Lung (tissue), 12 donors: ENCODE measurements around the gene SAMD11. TPM values are rescaled to one million over a fixed set of nuclear protein-coding genes. Genes with fewer than 3 reads are reported as not detected.

Experiments
- ATAC-seq: fragments of 200-7000 bp; cut with Tn5 transposase; one replicate; pipeline ENCODE4 v1.9.1; 2020; ENCODE audit warnings: moderate number of reproducible peaks; ENCODE audit not compliant: insufficient read depth, low FRiP score
- DNase-seq, 3 donors: peaks; one replicate each; pipeline ENCODE4 v3.0.0-alpha.2; 2013 to 2017
- H3K27ac ChIP-seq, 2 donors: one replicate each; pipeline ENCODE4 v1.5.1; 2013; ENCODE audit warnings: mild to moderate bottlenecking in 2 of 2, moderate library complexity in 2 of 2, control low read depth in 1 of 2, inconsistent platforms in 1 of 2, low read depth in 1 of 2, low read length in 1 of 2
- H3K27me3 ChIP-seq, 3 donors: one replicate each; pipeline ENCODE4 v1.5.1; 2013; ENCODE audit warnings: low read length in 2 of 3; ENCODE audit not compliant: control insufficient read depth in 3 of 3, insufficient read depth in 3 of 3
- H3K36me3 ChIP-seq, 4 donors: one replicate each; pipeline ENCODE4 v1.5.1; 2013; ENCODE audit warnings: low read length in 4 of 4, mild to moderate bottlenecking in 1 of 4, moderate library complexity in 1 of 4; ENCODE audit not compliant: control insufficient read depth in 4 of 4, insufficient read depth in 4 of 4
- H3K4me1 ChIP-seq, 5 donors: one replicate each; pipeline ENCODE4 v1.5.1; 2013; ENCODE audit warnings: low read length in 5 of 5, mild to moderate bottlenecking in 2 of 5, moderate library complexity in 1 of 5; ENCODE audit not compliant: control insufficient read depth in 5 of 5, insufficient read depth in 5 of 5
- H3K4me3 ChIP-seq: one replicate; pipeline ENCODE4 v1.5.1; 2013; ENCODE audit warnings: mild to moderate bottlenecking, control low read depth, moderate library complexity
- H3K9ac ChIP-seq, 2 donors: one replicate each; pipeline ENCODE4 v1.5.1; 2013; ENCODE audit warnings: low read length in 2 of 2, control low read depth in 1 of 2; ENCODE audit not compliant: insufficient read depth in 1 of 2
- H3K9me3 ChIP-seq, 4 donors: one replicate each; pipeline ENCODE4 v1.5.1; 2013; ENCODE audit warnings: low read length in 3 of 4, mild to moderate bottlenecking in 1 of 4, moderate library complexity in 1 of 4; ENCODE audit not compliant: control insufficient read depth in 4 of 4, insufficient read depth in 3 of 4
- WGBS, 2 donors: extraction: QIAGEN DNeasy Blood & Tissue Kit; methylation state at CpG; one replicate each; pipeline ENCODE4 v1.1.7; 2013; 5-methylcytosine and 5-hydroxymethylcytosine counted together
- polyA plus RNA-seq, 2 donors: library from polyadenylated mRNA; stranded (reverse); fragments of 200-250 nt; gene quantifications; one replicate each; pipeline ENCODE4 v1.2.1, GENCODE V29; 2013
- total RNA-seq, 2 donors: library from RNA; depleted of rRNA in 1 of 2; stranded (reverse); fragments of >200 nt in 1 of 2; gene quantifications; one replicate each; pipeline ENCODE4 v1.2.1, GENCODE V29; 2014 to 2021
- TF ChIP-seq, protein P1 (sequence below): IDR thresholded peaks from 2 replicates; pipeline ENCODE4 v1.5.1; 2012; ENCODE audit warnings: mild to moderate bottlenecking; ENCODE audit errors: control extremely low read depth, extremely low read depth
- donor health status: control.
- donor health status: control.
- donor health status: Bipolar disorder and iron deficiency.
- donor health status: healthy.
- donor health status: DM: yes; HTN: yes; CAD: no.

Gene SAMD11
- total and polyA plus RNA-seq, 4 donors: 3.7 to 26.3 (median 5.8) TPM

DNA sequence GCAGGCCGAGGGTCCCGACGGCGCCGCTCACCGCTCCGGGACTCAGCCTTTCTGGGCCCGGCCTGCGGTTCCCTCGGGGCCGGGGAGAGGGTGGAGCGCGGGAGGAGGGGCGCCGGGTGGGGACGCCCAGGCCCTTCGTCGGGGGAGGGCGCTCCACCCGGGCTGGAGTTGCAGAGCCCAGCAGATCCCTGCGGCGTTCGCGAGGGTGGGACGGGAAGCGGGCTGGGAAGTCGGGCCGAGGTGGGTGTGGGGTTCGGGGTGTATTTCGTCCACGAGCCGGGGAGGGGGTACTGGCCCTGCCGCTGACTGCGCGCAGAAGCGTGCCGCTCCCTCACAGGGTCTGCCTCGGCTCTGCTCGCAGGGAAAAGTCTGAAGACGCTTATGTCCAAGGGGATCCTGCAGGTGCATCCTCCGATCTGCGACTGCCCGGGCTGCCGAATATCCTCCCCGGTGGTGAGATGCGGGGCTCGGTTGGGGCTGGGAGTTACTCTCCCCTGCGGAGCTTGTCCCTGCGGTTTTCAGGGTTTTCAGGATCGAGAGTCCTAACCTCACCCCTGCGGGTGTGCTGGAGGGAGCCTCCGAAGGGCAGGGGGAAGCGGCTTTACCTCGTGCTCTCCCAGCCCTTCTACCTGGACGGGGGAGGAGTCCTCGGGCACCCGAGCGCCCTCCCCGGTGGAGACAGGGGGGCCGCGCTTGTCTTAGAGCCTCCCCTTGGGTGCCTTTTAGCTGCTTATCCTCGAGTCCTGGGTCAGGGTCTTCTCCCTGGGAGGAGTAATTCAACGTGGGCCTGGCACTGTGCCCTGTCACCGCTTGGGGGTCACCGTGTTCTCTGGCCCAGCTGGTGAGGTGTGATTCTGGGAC is 2.1 kb downstream of the SAMD11 start:
- no peak overlapping the region for H3K27ac ChIP-seq
- peaks cover 0 to 36% (median under 1%) of the 10 kb centered on the region in 4 donors for H3K36me3 ChIP-seq
- ATAC-seq (no peak), DNase-seq (peak; percentile 67 to 79 (median 72))
- TF ChIP-seq, protein P1, sequence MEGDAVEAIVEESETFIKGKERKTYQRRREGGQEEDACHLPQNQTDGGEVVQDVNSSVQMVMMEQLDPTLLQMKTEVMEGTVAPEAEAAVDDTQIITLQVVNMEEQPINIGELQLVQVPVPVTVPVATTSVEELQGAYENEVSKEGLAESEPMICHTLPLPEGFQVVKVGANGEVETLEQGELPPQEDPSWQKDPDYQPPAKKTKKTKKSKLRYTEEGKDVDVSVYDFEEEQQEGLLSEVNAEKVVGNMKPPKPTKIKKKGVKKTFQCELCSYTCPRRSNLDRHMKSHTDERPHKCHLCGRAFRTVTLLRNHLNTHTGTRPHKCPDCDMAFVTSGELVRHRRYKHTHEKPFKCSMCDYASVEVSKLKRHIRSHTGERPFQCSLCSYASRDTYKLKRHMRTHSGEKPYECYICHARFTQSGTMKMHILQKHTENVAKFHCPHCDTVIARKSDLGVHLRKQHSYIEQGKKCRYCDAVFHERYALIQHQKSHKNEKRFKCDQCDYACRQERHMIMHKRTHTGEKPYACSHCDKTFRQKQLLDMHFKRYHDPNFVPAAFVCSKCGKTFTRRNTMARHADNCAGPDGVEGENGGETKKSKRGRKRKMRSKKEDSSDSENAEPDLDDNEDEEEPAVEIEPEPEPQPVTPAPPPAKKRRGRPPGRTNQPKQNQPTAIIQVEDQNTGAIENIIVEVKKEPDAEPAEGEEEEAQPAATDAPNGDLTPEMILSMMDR: no peak
- H3K9ac ChIP-seq: no peak overlapping the region
- peaks cover 0 to 19% (median 7%) of the 10 kb centered on the region in 3 donors for H3K27me3 ChIP-seq
- H3K4me3 ChIP-seq: no peak overlapping the region
- no peaks in the 10 kb centered on the region for H3K9me3 ChIP-seq
- peaks cover 2 to 42% (median 19%) of the 10 kb centered on the region in 5 donors for H3K4me1 ChIP-seq
- 6 to 9% methylated on average over 51 to 65 of the region's 65 CpGs for WGBS, 2 donors

DNA sequence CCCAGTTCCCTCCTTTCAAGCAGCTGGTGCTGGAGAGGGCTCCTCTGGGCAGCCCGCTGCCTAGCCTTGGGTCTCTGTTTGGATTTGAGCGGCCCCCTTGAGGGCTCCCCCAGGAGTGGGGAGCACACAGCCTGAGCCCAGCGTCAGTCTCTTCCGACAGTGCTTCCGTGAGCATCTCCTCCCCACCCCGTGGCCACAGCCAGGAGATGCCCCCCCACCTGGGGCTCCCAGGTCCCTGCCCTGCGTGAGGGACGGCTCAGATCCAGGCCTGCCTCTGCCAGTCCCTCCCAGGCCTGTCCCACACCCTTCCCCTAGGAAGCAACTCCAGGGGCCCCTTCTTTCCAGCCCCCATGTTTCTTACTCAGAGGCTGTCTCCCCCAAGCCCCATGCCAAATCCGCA is 3.5 kb downstream of the SAMD11 start:
- ATAC-seq: no peak

DNA sequence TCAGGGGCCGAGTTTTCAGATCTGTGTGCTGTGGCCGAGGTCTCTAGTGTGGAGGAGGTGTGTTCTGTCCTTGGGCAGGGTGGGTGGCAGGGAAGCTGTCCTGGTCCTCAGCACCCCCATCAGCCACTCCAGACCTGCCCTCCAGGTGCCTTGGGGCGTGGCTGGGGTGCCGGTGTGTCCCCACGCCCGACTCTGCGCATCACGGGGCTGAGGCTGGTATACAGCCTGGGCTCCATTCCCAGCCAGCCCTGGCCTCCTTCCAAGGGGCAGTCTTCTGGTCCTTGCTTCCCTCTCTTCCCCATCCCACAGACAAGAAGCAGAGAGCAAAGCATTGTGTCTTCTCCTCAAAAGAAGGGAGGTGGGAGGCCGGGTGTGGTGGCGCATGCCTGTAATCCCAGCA is 4.0 kb downstream of the SAMD11 start:
- no peak overlapping the region for H3K9ac ChIP-seq
- no peaks in the 10 kb centered on the region for H3K9me3 ChIP-seq
- TF ChIP-seq, protein P1: no peak
- peaks cover 0 to 32% (median under 1%) of the 10 kb centered on the region in 4 donors for H3K36me3 ChIP-seq
- H3K4me1 ChIP-seq: peaks cover 2 to 33% (median 11%) of the 10 kb centered on the region in 5 donors
- peaks cover 0 to 16% (median 7%) of the 10 kb centered on the region in 3 donors for H3K27me3 ChIP-seq
- 46 to 77% methylated on average over 10 of the region's 10 CpGs for WGBS, 2 donors
- ATAC-seq: no peak
- no peak for DNase-seq
- no peak overlapping the region for H3K4me3 ChIP-seq
- no peak overlapping the region for H3K27ac ChIP-seq

More for the DNA sequence above, 3.5 kb downstream of the SAMD11 start:
- TF ChIP-seq, protein P1: no peak
- H3K9ac ChIP-seq: no peak overlapping the region
- peaks cover 2 to 36% (median 9%) of the 10 kb centered on the region in 5 donors for H3K4me1 ChIP-seq
- H3K4me3 ChIP-seq: no peak overlapping the region
- 62 to 77% methylated on average over 9 of the region's 9 CpGs for WGBS, 2 donors
- no peaks in the 10 kb centered on the region for H3K9me3 ChIP-seq
- H3K27me3 ChIP-seq: peaks cover 0 to 18% (median 7%) of the 10 kb centered on the region in 3 donors
- H3K27ac ChIP-seq: no peak overlapping the region
- H3K36me3 ChIP-seq: peaks cover 0 to 35% (median under 1%) of the 10 kb centered on the region in 4 donors
- DNase-seq: no peak
